OCI-LY3 (cell line): ENCODE measurements around the gene CT83.

Source experiments
- H2AFZ ChIP-seq: fragments of 200-600, 300-600 bp; shearing (Covaris generic); 2 replicates; pipeline ENCODE4 v1.6.0; 2014; ENCODE audit warnings: antibody characterized with exemption, low read depth, low read length
- H3K27ac ChIP-seq: fragments of 200-600, 300-600 bp; sonication (generic); 2 replicates; pipeline ENCODE4 v1.5.1; 2014; ENCODE audit warnings: mild to moderate bottlenecking, low read length, moderate library complexity, mixed read lengths
- H3K27me3 ChIP-seq: fragments of 200-600, 300-600 bp; sonication (generic); 2 replicates; pipeline ENCODE4 v1.6.1; 2014; ENCODE audit warnings: low read depth, low read length, mixed read lengths
- H3K36me3 ChIP-seq: fragments of 200-600, 300-600 bp; sonication (generic); replicated peaks from 2 replicates; pipeline ENCODE3; 2014; ENCODE audit warnings: low read depth, low read length, mixed read lengths
- H3K4me1 ChIP-seq: fragments of 300-600, 200-600 bp; sonication (generic); 2 replicates; pipeline ENCODE4 v1.6.1; 2014; ENCODE audit warnings: low read length, mixed read lengths
- H3K4me2 ChIP-seq: fragments of 200-600, 300-600 bp; sonication (generic); 2 replicates; pipeline ENCODE4 v1.6.1; 2014; ENCODE audit warnings: low read length, mixed read lengths
- H3K4me3 ChIP-seq: fragments of 300-600, 200-600 bp; sonication (generic); 2 replicates; pipeline ENCODE4 v1.5.1; 2014; ENCODE audit warnings: antibody characterized with exemption, mild to moderate bottlenecking, low read length, moderate library complexity
- H3K79me2 ChIP-seq: fragments of 300-600, 200-600 bp; shearing (Covaris generic); 2 replicates; pipeline ENCODE4 v1.6.1; 2014; ENCODE audit warnings: mild to moderate bottlenecking, low read length, mixed read lengths
- H3K9ac ChIP-seq: fragments of 300-600, 200-600 bp; shearing (Covaris generic); 2 replicates; pipeline ENCODE4 v1.6.0; 2014; ENCODE audit warnings: mild to moderate bottlenecking, low read length, moderate library complexity
- H3K9me3 ChIP-seq: fragments of 200-600, 300-600 bp; shearing (Covaris generic); 2 replicates; pipeline ENCODE4 v1.6.1; 2014; ENCODE audit warnings: low read length, mixed read lengths; ENCODE audit not compliant: insufficient read depth
- H4K20me1 ChIP-seq: fragments of 200-600, 300-600 bp; sonication (generic); 2 replicates; pipeline ENCODE4 v1.6.1; 2016; ENCODE audit warnings: low read length, mixed read lengths; ENCODE audit not compliant: insufficient read depth
- CTCF ChIP-seq: fragments of 200-600, 300-600 bp; sonication (generic); IDR thresholded peaks from 2 replicates; pipeline ENCODE4 v1.5.1; 2014; ENCODE audit warnings: antibody characterized with exemption, low read length, low read depth
- EZH2phosphoT487 ChIP-seq: fragments of 200-600 bp; shearing (Covaris generic); IDR thresholded peaks from 2 replicates; pipeline ENCODE4 v1.6.1; 2018; ENCODE audit warnings: antibody characterized with exemption, mixed run types, low read depth

CT83 gene

GRCh38 chrX:116480059-116480458, 17.3 kb upstream of the CT83 start:
- Histone ChIP-seq H3K4me3 (no peak overlapping the region), H3K4me2 (no peak overlapping the region), H2AFZ (no peak overlapping the region), H3K4me1 (no peaks in the 10 kb centered on the region), H3K9me3 (no peaks in the 10 kb centered on the region), H4K20me1 (no peaks in the 10 kb centered on the region), H3K79me2 (no peaks in the 10 kb centered on the region), H3K9ac (no peak overlapping the region), H3K36me3 (no peaks in the 10 kb centered on the region), H3K27me3 (no peaks in the 10 kb centered on the region), H3K27ac (no peak overlapping the region)
- TF ChIP-seq EZH2phosphoT487 = no peak
- no peak for TF ChIP-seq CTCF

- Histone ChIP-seq H3K36me3 (no peaks in the 10 kb centered on the region), H3K27me3 (no peaks in the 10 kb centered on the region), H3K9me3 (no peaks in the 10 kb centered on the region), H3K4me1 (peaks cover 8% of the 10 kb centered on the region), H3K9ac (no peak overlapping the region), H3K4me2 (no peak overlapping the region), H3K79me2 (no peaks in the 10 kb centered on the region), H3K4me3 (no peak overlapping the region), H4K20me1 (no peaks in the 10 kb centered on the region), H3K27ac (no peak overlapping the region), H2AFZ (no peak overlapping the region)
- no peak for TF ChIP-seq EZH2phosphoT487
- no peak for TF ChIP-seq CTCF
Measured at GRCh38 chrX:116449156-116449555, 13.6 kb downstream of the CT83 start.

- H3K4me1 ChIP-seq = no peaks in the 10 kb centered on the region
- H3K36me3 ChIP-seq = no peaks in the 10 kb centered on the region
- H3K27ac ChIP-seq = no peak within 1 kb of the TSS
- H3K27me3 ChIP-seq = no peaks in the 10 kb centered on the region
- H3K9me3 ChIP-seq = no peaks in the 10 kb centered on the region
- H2AFZ ChIP-seq = no peak within 1 kb of the TSS
- TF ChIP-seq CTCF (no peak), EZH2phosphoT487 (no peak)
- H3K4me2 ChIP-seq = no peak within 1 kb of the TSS
- no peak within 1 kb of the TSS for H3K9ac ChIP-seq
- H4K20me1 ChIP-seq = no peaks in the 10 kb centered on the region
- H3K4me3 ChIP-seq = no peak within 1 kb of the TSS
- H3K79me2 ChIP-seq = no peaks in the 10 kb centered on the region
Measured at GRCh38 chrX:116436358-116436816, 26.4 kb downstream of the CT83 start, which contains the start of gene SLC6A14. Gene SLC6A14 (plus strand): TSS chrX:116436606. CDS start chrX:116436710, 104 bp downstream.

GRCh38 chrX:116435597-116435996, 27.2 kb downstream of the CT83 start:
- Histone ChIP-seq H3K4me3 (no peak overlapping the region), H2AFZ (no peak overlapping the region), H3K79me2 (no peaks in the 10 kb centered on the region), H3K9me3 (no peaks in the 10 kb centered on the region), H3K27ac (no peak overlapping the region), H3K4me2 (no peak overlapping the region), H3K27me3 (no peaks in the 10 kb centered on the region), H4K20me1 (no peaks in the 10 kb centered on the region), H3K36me3 (no peaks in the 10 kb centered on the region), H3K4me1 (no peaks in the 10 kb centered on the region), H3K9ac (no peak overlapping the region)
- TF ChIP-seq CTCF (no peak), EZH2phosphoT487 (no peak)
